Measurements from ENCODE around the gene LRP2.
A peak's percentile ranks its signal among the peaks of the same experiment; 100 is the strongest.

LRP2 gene

DNA sequence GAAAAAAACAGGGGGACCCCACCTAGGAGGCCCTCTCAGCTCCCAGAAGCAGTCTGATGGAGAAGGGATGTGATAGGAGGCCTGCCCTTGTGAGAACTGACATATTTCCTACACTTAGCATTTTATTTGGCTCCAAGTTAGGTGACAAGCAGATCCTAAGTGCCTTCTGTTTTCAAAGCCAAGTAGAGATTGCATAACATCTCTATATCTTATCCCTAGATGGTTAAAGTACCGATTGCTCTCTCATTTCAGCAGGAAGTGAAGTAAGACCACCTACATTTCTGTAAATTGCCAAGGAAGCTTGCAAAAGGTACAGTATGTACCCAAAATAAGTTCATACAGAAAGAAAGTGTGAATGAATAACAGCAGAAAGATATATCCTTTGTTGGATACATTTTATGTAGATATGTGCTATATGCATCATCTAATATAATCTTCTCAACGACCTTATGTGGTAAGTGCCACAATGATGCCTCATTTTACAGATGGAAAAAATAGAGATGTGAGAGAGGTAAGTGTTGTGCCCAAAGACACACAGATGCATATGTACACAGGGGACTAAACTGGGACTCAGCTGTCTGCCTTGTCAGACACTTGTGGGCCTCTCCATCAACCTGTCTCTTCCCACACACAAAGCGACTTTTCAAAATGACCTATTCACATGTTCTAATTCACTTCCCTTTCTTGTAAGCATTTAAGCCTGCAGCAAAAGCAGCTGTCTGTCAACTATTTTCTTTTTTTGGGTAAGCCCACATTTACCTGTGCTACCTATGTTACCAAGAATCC, 254.0 kb downstream of the LRP2 start:
- H3K9me3 ChIP-seq (ENCODE audit: control extremely low read depth in 1 of 5, control insufficient read depth in 4 of 5, insufficient read depth in 2 of 5, low read depth in 1 of 5, low read length in 4 of 5): no peaks in the 10 kb centered on the region
- 36% methylated on average over 2 of the region's 3 CpGs for WGBS (ENCODE audit: insufficient coverage)
- H3K27me3 ChIP-seq (replicated peaks in 2 of 5; ENCODE audit: control insufficient read depth in 4 of 5, insufficient read depth in 5 of 5, low read length in 4 of 5): no peaks in the 10 kb centered on the region
- H3K4me1 ChIP-seq (ENCODE audit: control extremely low read depth in 1 of 4, control insufficient read depth in 4 of 4, insufficient read depth in 4 of 4, low read length in 3 of 4): peaks cover 43 to 57% (median 48%) of the 10 kb centered on the region in 4 experiments
- CTCF ChIA-PET: interaction anchor here (0.6 to 5.8 kb wide), 21 partner anchors 11 to 821 kb away, joined by 3 to 39 read pairs (median 13); no protein-coding TSS in a partner anchor
- H3K4me3 ChIP-seq (ENCODE audit: control insufficient read depth in 1 of 7, extremely low read depth in 1 of 7, insufficient read depth in 4 of 7, low read depth in 2 of 7, low read length in 6 of 7): peak overlapping the region in 2 of 7 experiments; percentile 8 to 31
- no peak overlapping the region for H3K27ac ChIP-seq (ENCODE audit: insufficient read depth in 1 of 2, low read depth in 1 of 2, low read length in 2 of 2, poor library complexity in 1 of 2, severe bottlenecking in 2 of 2)
- POLR2A ChIA-PET: no interaction called here
- H3K36me3 ChIP-seq (ENCODE audit: control insufficient read depth in 4 of 4, insufficient read depth in 4 of 4, low read length in 3 of 4): no peaks in the 10 kb centered on the region
- peak in 2 of 3 donors; percentile 34 to 55 for DNase-seq

DNA sequence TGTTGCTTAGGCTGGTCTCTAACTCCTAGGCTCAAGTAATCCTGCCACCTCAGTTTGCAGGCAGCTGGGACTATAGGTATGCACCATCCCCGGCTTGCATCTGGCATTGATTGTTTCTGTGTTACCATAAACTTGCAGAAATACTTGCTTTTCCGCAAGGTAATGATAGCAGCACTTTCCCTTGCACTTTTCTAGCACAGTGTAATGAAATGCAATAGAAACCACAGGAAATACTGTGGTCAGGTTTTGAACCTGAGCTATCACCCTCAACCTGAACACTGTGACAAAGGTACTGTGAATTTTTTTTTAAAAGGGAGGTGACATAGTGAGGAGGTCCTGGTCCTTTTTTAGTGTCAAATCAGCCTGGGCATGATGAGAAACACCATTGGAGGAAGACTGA, 254.7 kb downstream of the LRP2 start:
- POLR2A ChIA-PET: interaction anchor here (0.6 to 0.7 kb wide), 2 partner anchors 11 to 86 kb away, joined by 3 to 4 read pairs; no protein-coding TSS in a partner anchor
- no peak overlapping the region for H3K27ac ChIP-seq (ENCODE audit: insufficient read depth in 1 of 2, low read depth in 1 of 2, low read length in 2 of 2, poor library complexity in 1 of 2, severe bottlenecking in 2 of 2)
- CTCF ChIA-PET: interaction anchor here (1.4 to 5.8 kb wide), 10 partner anchors 10 to 168 kb away, joined by 3 to 39 read pairs (median 22); no protein-coding TSS in a partner anchor
- peaks cover 43 to 57% (median 49%) of the 10 kb centered on the region in 4 experiments for H3K4me1 ChIP-seq (ENCODE audit: control extremely low read depth in 1 of 4, control insufficient read depth in 4 of 4, insufficient read depth in 4 of 4, low read length in 3 of 4)
- WGBS (ENCODE audit: insufficient coverage): 0% methylated on average over 2 of the region's 2 CpGs
- H3K27me3 ChIP-seq (replicated peaks in 2 of 5; ENCODE audit: control insufficient read depth in 4 of 5, insufficient read depth in 5 of 5, low read length in 4 of 5): no peaks in the 10 kb centered on the region
- DNase-seq: peak in 2 of 3 donors; percentile 79 to 86
- H3K9me3 ChIP-seq (ENCODE audit: control extremely low read depth in 1 of 5, control insufficient read depth in 4 of 5, insufficient read depth in 2 of 5, low read depth in 1 of 5, low read length in 4 of 5): no peaks in the 10 kb centered on the region
- H3K36me3 ChIP-seq (ENCODE audit: control insufficient read depth in 4 of 4, insufficient read depth in 4 of 4, low read length in 3 of 4): no peaks in the 10 kb centered on the region
- peak overlapping the region in 2 of 7 experiments; percentile 8 to 31 for H3K4me3 ChIP-seq (ENCODE audit: control insufficient read depth in 1 of 7, extremely low read depth in 1 of 7, insufficient read depth in 4 of 7, low read depth in 2 of 7, low read length in 6 of 7)

DNA sequence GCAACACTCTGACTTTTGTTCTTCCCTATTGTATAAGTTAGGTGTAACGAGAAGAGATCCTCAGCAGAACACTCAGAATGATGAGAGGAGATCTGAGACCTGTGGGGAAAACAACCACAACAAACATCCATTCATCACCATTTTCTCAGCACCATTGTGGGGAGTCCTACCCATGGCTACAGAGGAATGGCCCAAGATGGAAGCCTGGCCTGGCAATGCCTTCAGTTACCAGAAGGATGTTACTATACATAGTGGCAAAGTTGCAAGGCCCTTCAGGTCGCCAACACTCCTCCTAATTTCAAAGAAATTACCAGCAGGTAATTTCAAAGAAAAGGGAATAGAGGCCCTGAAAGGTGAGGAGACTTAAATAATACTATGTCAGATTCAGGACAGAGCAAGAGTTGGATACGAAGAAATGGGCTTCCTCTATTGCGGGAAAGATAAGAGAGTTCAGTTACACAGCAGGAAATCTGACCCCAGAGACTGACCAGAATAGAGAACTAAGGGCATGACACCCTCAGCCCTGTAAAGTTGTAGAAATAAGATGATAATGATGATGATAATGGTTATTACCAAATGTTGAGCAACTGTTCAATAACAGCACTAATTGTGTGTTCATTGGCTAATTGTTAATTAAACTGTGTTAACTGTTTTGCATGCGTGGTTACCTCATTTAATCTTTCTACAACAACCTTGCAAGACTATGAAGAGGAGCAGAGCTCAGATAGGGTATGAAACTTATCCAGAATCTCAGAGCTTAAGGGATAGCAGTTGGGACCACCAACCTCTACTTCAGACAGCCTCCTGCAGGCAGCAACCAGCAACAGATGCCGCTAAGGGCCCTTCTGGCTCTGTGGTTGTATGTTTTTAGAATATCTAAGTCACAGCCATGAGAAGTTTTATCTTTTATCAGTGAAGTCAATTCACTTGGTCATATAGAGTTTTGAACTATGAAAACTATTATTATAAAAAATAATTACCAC, 255.5 kb downstream of the LRP2 start:
- POLR2A ChIA-PET: interaction anchor here (0.6 to 0.7 kb wide), 3 partner anchors 10 to 85 kb away, joined by 3 to 4 read pairs (median 3); no protein-coding TSS in a partner anchor
- WGBS (ENCODE audit: insufficient coverage): 29% methylated on average over 3 of the region's 6 CpGs
- no peaks in the 10 kb centered on the region for H3K27me3 ChIP-seq (replicated peaks in 2 of 5; ENCODE audit: control insufficient read depth in 4 of 5, insufficient read depth in 5 of 5, low read length in 4 of 5)
- H3K27ac ChIP-seq (ENCODE audit: insufficient read depth in 1 of 2, low read depth in 1 of 2, low read length in 2 of 2, poor library complexity in 1 of 2, severe bottlenecking in 2 of 2): no peak overlapping the region
- H3K36me3 ChIP-seq (ENCODE audit: control insufficient read depth in 4 of 4, insufficient read depth in 4 of 4, low read length in 3 of 4): no peaks in the 10 kb centered on the region
- peaks cover 43 to 58% (median 52%) of the 10 kb centered on the region in 4 experiments for H3K4me1 ChIP-seq (ENCODE audit: control extremely low read depth in 1 of 4, control insufficient read depth in 4 of 4, insufficient read depth in 4 of 4, low read length in 3 of 4)
- CTCF ChIA-PET: interaction anchor here (1.3 to 5.8 kb wide), 8 partner anchors 12 to 115 kb away, joined by 3 to 39 read pairs (median 16); no protein-coding TSS in a partner anchor
- peak overlapping the region in 1 of 7 experiments; percentile 38 for H3K4me3 ChIP-seq (ENCODE audit: control insufficient read depth in 1 of 7, extremely low read depth in 1 of 7, insufficient read depth in 4 of 7, low read depth in 2 of 7, low read length in 6 of 7)
- no peaks in the 10 kb centered on the region for H3K9me3 ChIP-seq (ENCODE audit: control extremely low read depth in 1 of 5, control insufficient read depth in 4 of 5, insufficient read depth in 2 of 5, low read depth in 1 of 5, low read length in 4 of 5)
- peak in 2 of 3 donors; percentile 60 to 73 for DNase-seq

DNA sequence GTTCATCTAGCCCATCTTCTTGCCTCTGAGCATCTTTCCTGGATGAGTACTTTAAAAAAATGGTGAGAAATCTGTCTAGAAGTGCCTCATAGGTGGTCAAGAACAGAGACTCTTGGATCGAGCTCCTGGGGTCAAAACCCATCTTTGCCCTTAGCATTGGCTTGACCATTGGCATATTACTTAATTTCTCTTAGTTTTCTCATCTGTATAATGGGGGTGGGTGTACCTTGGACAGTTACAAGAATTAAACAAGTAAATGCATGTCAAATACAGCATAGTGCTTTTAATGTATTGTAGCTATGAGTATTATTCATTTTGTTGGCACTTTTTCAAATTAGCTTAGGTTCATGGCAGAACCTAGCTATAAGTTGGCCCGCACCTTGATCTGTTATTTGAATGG, 256.2 kb downstream of the LRP2 start:
- Histone ChIP-seq H3K4me1 (ENCODE audit: control extremely low read depth in 1 of 4, control insufficient read depth in 4 of 4, insufficient read depth in 4 of 4, low read length in 3 of 4) (peaks cover 43 to 58% (median 51%) of the 10 kb centered on the region in 4 experiments), H3K9me3 (ENCODE audit: control extremely low read depth in 1 of 5, control insufficient read depth in 4 of 5, insufficient read depth in 2 of 5, low read depth in 1 of 5, low read length in 4 of 5) (no peaks in the 10 kb centered on the region), H3K4me3 (ENCODE audit: control insufficient read depth in 1 of 7, extremely low read depth in 1 of 7, insufficient read depth in 4 of 7, low read depth in 2 of 7, low read length in 6 of 7) (peak overlapping the region in 1 of 7 experiments; percentile 20), H3K27me3 (replicated peaks in 2 of 5; ENCODE audit: control insufficient read depth in 4 of 5, insufficient read depth in 5 of 5, low read length in 4 of 5) (no peaks in the 10 kb centered on the region), H3K27ac (ENCODE audit: insufficient read depth in 1 of 2, low read depth in 1 of 2, low read length in 2 of 2, poor library complexity in 1 of 2, severe bottlenecking in 2 of 2) (no peak overlapping the region), H3K36me3 (ENCODE audit: control insufficient read depth in 4 of 4, insufficient read depth in 4 of 4, low read length in 3 of 4) (no peaks in the 10 kb centered on the region)
- DNase-seq: no peak
- CTCF ChIA-PET: interaction anchor here (1.3 to 1.4 kb wide), 2 partner anchors 12 to 16 kb away, joined by 4 read pairs; no protein-coding TSS in a partner anchor
- no CpG with 5 or more reads among the region's 2 CpGs for WGBS (ENCODE audit: insufficient coverage)
- POLR2A ChIA-PET: interaction anchor here (0.6 kb wide), 1 partner anchor 16 kb away, joined by 3 read pairs; no protein-coding TSS in a partner anchor

DNA sequence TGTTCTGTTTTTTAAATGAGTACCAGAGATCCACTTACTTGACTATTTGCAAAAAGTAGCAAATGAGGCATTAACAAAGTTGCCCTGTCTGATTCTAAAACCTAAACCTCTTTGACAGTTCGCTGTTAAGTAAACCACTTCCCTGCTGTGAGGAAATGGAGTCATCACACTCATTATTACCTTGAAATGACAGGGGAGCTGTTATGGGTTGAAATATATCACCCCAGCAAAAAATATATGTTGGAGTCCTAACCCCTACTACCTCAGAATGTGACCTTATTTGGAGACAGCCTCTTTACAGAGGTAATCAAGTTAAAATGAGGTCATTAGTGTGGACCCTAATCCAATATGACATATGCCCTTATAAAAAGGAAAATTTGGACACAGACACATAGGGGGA, 256.9 kb downstream of the LRP2 start:
- peak in 2 of 3 donors; percentile 43 to 68 for DNase-seq
- no peaks in the 10 kb centered on the region for H3K9me3 ChIP-seq (ENCODE audit: control extremely low read depth in 1 of 5, control insufficient read depth in 4 of 5, insufficient read depth in 2 of 5, low read depth in 1 of 5, low read length in 4 of 5)
- H3K36me3 ChIP-seq (ENCODE audit: control insufficient read depth in 4 of 4, insufficient read depth in 4 of 4, low read length in 3 of 4): no peaks in the 10 kb centered on the region
- ChIA-PET POLR2A (no interaction called here), CTCF (interaction anchor here (1.3 to 1.4 kb wide), 2 partner anchors 12 to 15 kb away, joined by 4 read pairs; no protein-coding TSS in a partner anchor)
- no CpG with 5 or more reads among the region's 1 CpG for WGBS (ENCODE audit: insufficient coverage)
- peaks cover 37 to 61% (median 47%) of the 10 kb centered on the region in 4 experiments for H3K4me1 ChIP-seq (ENCODE audit: control extremely low read depth in 1 of 4, control insufficient read depth in 4 of 4, insufficient read depth in 4 of 4, low read length in 3 of 4)
- no peak overlapping the region for H3K27ac ChIP-seq (ENCODE audit: insufficient read depth in 1 of 2, low read depth in 1 of 2, low read length in 2 of 2, poor library complexity in 1 of 2, severe bottlenecking in 2 of 2)
- no peaks in the 10 kb centered on the region for H3K27me3 ChIP-seq (replicated peaks in 2 of 5; ENCODE audit: control insufficient read depth in 4 of 5, insufficient read depth in 5 of 5, low read length in 4 of 5)
- H3K4me3 ChIP-seq (ENCODE audit: control insufficient read depth in 1 of 7, extremely low read depth in 1 of 7, insufficient read depth in 4 of 7, low read depth in 2 of 7, low read length in 6 of 7): peak overlapping the region in 1 of 7 experiments; percentile 20

DNA sequence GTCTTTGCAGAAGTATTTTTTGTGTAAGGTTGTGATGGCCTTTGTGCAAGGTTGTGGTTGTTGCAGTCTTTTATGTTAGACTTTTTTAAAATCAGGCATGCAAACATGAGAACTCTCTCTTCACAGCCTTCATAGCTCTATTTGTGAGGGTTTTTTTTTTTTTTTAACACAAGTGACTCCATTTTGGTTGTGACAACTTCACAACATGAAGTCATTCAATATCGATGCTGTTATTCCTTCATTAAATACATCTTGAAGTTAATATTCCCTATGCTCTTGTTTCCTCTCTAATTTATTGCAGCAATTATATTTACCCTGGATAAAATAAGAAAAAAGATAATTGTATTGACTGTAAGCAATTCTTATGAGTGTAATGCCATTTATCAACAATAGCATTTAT, 257.5 kb downstream of the LRP2 start:
- CTCF ChIA-PET: no interaction called here
- no peak overlapping the region for H3K27ac ChIP-seq (ENCODE audit: insufficient read depth in 1 of 2, low read depth in 1 of 2, low read length in 2 of 2, poor library complexity in 1 of 2, severe bottlenecking in 2 of 2)
- POLR2A ChIA-PET: no interaction called here

More for the DNA sequence above, 257.5 kb downstream of the LRP2 start:
- Histone ChIP-seq H3K4me3 (ENCODE audit: control insufficient read depth in 1 of 7, extremely low read depth in 1 of 7, insufficient read depth in 4 of 7, low read depth in 2 of 7, low read length in 6 of 7) (no peak overlapping the region), H3K4me1 (ENCODE audit: control extremely low read depth in 1 of 4, control insufficient read depth in 4 of 4, insufficient read depth in 4 of 4, low read length in 3 of 4) (peaks cover 34 to 62% (median 44%) of the 10 kb centered on the region in 4 experiments), H3K9me3 (ENCODE audit: control extremely low read depth in 1 of 5, control insufficient read depth in 4 of 5, insufficient read depth in 2 of 5, low read depth in 1 of 5, low read length in 4 of 5) (peaks cover 0 to under 1% (median 0%) of the 10 kb centered on the region in 5 experiments), H3K27me3 (replicated peaks in 2 of 5; ENCODE audit: control insufficient read depth in 4 of 5, insufficient read depth in 5 of 5, low read length in 4 of 5) (no peaks in the 10 kb centered on the region), H3K36me3 (ENCODE audit: control insufficient read depth in 4 of 4, insufficient read depth in 4 of 4, low read length in 3 of 4) (no peaks in the 10 kb centered on the region)
- no peak for DNase-seq
- WGBS (ENCODE audit: insufficient coverage): no CpG with 5 or more reads among the region's 1 CpG

Measured in common myeloid progenitor, CD34-positive (primary cell).